M059J (cell line): Measurements from ENCODE around the gene NRG2. TPM values are rescaled to one million over a fixed set of nuclear protein-coding genes. Genes with fewer than 3 reads are reported as not detected.

ENCODE experiments used
- DNase-seq: peaks from one replicate; pipeline ENCODE4 v3.0.0-alpha.2; 2012; ENCODE audit warnings: low read depth
- total RNA-seq: library from RNA; depleted of rRNA; stranded (reverse); fragments of >200 nt; shearing (Covaris generic); gene quantifications from 2 replicates; pipeline ENCODE4 v1.2.3, GENCODE V29; 2014

NRG2 gene
- total RNA-seq, 1 experiment from 2014 or later, result 1.3 TPM

GRCh38 chr5:139839918-139840317 is 203.2 kb downstream of the NRG2 start:
- no peak for DNase-seq

DNA sequence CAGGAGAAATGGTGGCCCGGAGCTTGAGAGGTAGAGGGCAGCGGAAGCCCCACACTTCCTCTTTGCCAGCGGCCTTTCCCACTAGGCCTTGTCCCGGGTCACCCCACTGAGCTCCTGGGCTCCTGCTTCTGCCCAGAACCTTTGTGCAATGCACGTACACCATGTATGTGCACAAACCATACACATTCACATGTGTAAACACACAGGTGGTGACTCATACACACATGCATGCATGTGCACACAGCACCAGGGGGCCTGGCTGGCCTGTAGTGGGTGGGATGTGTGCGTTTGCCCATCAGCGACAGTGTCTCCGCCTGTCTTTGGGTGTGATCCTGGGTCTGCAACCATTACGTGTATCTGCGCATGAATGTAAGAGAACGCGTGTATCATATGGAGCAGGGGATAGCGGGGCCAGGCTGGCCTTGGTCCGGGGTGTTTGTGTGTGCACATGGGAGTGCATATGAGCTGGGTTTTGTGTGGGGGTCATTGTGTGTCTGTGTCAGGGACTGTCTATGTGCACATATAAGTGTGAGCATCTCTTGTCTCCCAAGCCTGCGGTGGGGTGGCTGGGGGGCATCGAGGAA is 203.8 kb downstream of the NRG2 start:
- DNase-seq, result no peak

- DNase-seq, result no peak
Observed at GRCh38 chr5:139838381-139839197, 204.5 kb downstream of the NRG2 start.

- DNase-seq, result no peak
Observed at GRCh38 chr5:139837711-139838380, 205.3 kb downstream of the NRG2 start.

- no peak for DNase-seq
Observed at GRCh38 chr5:139836469-139837208, 206.5 kb downstream of the NRG2 start.

- no peak for DNase-seq
Observed at GRCh38 chr5:139835656-139836055, 207.4 kb downstream of the NRG2 start.

- DNase-seq, result no peak
Observed at GRCh38 chr5:139833525-139833924, 209.6 kb downstream of the NRG2 start.

DNA sequence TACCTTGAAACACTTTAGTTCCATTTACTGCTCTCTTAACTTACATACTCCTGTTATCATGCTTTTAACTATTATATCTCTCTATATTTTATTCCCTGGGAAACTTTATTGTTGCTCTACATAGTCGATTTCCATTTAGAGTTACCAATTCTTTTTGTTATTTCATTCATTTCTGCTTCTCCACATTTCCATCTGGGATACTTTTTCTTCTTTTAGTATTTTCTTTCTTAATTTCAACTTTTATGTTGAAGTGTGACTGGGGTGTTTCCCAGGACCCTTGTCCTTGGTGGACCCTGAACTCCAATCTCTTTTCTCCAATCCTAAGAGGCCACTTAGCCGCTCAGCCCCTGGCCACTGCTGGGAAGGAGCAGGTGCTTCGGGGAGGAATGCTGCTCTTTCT is 211.5 kb downstream of the NRG2 start:
- DNase-seq, result no peak

DNA sequence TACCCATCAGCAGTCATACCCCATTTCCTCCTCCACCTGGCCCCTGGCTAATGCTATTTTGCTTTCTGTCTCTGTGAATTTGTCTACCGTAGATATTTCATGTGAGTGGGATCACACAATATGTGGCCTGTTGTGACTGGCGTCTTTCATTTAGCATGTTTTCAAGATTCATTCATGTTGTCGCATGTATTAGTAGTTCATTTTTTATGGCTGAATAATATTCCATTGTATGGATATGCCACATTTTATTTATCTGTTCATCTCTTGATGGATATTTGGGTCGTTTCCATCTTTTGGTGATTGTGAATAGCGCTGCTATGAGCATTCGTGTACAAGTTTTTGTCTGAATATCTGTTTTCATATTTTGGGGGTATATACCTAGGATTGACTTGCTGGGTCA is 213.6 kb downstream of the NRG2 start:
- DNase-seq, result no peak

DNA sequence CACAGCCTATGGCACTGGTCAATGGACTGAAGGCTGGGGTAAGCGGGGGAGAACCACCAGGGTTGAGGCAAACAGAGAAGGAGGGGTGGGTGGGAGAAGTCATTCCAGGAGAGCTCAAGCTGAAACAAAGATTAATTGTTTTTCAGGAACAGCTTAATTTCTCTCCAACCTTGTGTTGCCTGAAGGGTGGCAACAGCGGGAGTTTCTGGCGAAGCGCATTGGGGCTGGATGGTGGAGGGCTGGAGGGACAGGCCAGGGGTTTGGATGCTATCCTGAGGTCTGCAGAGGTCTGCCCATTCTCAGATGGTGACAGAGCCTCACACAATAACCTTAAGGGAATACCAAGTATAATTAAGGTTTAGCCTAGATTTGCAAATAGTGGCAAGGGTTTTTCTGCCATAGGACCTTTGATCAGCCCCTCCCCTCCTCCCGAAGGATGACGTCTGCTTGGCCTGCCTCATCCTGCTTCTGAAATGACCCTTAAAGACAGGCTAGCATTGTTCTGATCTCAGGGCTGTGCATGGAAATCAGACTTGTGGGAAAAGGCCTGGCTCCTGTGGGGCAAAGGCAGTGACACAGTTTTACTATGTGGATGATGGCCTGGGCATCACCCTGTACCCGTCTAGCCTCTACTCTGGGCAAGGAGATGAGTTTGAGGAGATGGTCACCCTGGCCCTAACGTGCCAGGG is 214.7 kb downstream of the NRG2 start:
- no peak for DNase-seq

DNA sequence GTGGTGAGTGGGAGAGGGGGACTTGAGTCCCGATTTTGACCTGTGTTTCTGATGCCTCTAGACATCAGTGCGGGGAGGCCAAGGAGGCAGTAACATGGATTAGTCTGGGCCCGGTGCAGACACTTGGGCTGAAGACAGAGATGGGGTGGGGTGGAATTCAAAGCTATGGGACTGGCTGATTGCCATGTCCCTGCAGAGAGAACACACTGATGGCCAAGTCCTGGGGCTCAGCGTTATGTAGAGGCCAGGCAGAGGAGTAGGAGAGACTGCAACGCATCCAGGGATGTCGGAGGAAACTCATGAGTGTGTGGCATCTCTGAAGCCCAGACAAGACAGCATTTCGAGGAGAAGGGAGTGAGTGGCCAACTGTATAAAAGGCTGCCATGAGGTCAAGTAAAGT is 217.4 kb downstream of the NRG2 start:
- no peak for DNase-seq

DNA sequence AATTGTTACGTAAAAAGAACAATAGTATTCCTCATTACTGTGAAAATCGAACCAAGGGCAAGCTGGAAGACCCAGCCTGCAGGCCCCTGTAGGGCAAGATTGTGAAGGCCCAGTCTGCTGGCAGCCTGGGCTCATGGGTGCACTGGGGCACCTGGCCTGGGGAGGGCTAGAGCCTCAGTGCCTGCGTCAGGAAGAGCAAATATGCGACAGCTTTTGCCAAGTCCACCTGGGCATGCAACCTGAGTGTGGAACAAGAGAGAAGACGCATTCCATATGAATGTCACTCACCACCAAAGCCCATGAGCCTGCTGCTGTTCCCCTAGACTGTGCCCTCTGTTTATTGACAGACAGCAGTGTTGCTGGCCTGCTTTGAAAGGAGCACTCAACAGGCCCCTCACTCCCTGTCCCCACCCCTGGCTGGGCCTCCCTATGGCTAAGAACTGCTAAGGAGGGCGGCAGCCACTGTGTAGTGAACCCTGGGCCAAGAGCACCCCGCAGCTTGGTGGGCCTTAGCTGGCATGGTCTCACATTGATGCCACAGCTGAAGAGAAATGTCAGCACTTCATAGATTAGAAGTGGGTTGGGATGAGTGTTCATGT is 219.2 kb downstream of the NRG2 start:
- DNase-seq, result no peak

DNA sequence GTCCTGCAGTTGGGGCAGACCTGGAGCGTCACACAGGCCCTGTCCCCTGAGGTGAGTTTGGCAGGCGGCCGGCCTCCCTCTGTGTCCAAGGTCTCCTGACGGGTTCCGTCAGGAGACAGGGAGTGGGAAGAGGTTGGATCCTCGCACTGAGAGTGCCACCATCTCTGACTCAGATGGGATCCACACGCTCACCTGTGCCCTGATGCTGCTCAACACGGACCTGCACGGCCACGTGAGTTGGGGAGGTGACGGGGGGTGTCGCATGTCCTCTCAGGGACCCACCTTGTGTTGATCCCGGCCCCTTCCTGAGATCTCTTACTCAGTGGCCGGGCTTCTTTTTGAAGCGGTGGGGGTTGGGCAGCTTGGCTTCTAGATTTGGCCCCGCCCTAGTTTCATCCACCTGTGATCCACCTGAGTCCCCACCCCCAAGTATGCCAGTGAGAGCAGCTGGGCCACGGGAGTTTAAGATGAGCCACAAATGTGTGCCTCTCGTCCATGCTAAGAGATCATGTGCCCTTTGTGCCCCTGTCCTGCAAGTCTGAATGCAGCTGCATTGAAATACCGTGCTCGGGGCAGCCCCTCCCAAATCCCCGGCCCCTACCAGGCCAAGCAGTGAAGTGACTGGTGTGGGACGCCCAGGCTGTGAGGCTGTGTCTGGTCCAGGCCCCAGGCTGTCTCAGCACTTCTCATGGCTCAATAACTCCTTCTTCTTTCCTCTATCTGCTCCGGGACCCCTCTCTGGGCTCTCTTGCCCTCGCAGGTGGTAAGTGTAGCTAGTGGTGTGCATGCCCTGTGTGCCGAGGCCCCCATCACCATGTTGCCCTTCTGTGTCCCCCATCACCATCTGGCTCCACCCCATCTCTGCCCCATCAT is 220.3 kb downstream of the NRG2 start:
- no peak for DNase-seq

DNA sequence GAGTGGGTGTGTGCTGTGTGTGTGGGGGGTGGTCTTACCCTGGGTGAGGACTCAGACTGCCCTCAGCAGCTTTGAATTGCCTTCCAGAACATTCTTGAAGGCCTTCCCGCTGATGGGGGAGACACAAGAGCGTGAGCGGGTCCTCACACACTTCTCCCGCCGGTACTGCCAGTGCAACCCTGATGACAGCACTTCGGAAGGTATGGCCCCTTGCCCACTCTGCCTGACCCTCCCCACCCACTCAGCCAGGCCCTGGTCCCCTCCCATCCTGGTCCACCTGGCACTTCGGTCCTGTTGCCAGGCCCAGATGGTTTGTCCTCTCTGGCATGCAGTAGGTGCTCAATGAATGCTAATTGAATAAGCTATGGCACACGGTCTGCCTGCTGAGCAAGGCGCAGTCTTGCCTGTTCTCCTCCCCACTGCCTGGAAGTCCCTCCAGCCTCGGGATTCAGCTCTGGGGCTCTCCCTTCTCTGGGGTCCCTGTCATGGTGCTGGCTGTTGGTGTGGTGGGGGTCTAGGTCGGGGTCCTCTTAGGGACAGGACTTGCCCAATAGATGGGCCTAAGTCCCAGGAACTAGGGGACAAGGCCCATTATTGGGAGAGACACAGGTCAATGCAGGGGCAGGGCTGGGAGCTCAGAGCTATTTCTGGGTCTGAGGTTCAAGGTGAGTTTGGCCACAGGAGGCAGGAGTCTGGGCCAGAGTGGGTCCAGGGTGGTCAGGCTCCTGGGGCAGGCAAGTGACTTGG is 221.1 kb downstream of the NRG2 start:
- DNase-seq, result no peak

GRCh38 chr5:139820606-139821005 is 222.5 kb downstream of the NRG2 start:
- DNase-seq, result no peak

GRCh38 chr5:139820130-139820529 is 223.0 kb downstream of the NRG2 start:
- DNase-seq, result no peak

DNA sequence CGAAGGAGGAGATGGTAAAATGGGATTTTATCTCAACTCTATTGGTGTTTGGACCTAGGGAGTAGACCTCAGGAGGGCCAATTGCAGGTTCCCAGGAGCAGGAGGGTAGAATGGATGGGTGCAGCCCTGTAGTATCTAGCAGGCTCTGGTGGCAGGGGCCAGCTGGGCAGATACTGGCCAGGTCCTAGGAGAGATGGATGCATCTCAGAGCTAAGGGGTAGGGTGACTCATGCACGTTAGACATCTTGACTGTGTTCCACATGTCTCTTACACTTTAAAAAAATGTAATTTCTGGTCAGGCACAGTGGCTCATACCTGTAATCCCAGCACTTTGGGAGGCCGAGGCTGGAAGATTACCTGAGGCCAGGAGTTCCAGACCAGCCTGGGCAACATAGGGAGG is 225.1 kb downstream of the NRG2 start:
- no peak for DNase-seq

- no peak for DNase-seq
Observed at GRCh38 chr5:139817362-139817761, 225.7 kb downstream of the NRG2 start.

DNA sequence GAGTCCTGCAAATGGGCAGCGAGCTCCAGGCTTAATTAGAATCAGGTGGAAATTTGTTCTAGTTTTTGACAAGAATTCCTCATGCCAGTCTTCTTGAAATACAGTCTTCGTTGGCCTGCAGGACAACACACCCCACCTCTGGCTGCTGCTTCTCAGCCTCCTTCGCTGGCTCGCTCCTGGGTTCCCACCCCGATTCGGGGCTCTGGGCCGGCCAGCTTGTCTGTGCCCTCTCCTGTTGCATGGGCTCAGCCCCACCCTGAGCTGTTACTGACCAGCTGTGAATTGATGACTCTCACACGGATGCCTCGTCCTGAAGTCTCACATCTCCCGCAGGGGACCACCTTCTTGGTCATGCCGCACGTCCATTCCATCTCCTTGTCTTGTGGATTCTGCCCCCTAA is 226.5 kb downstream of the NRG2 start:
- no peak for DNase-seq
